GOT3 (cell line): Measurements from ENCODE around the gene ASB9.
"Not testable (repeated sequence)": the region's sequence is repeated elsewhere in the genome, so short reads cannot be mapped to it uniquely, and the experiment has no call there.

Experiments used
- DNase-seq: peaks from one replicate; lab custom pipeline; 2025; ENCODE audit warnings: mixed read lengths; lab: John Stamatoyannopoulos, UW

Gene ASB9

GRCh38 chrX:15269618-15270521 lies at the start of gene ASB9:
Gene ASB9, minus strand, starts transcription at chrX:15270083. Its CDS starts 209 bp downstream, at chrX:15269874.
- peak; percentile 73 for DNase-seq

GRCh38 chrX:15319075-15319474 lies 49.2 kb upstream of the ASB9 start:
- DNase-seq, result no peak

- no peak for DNase-seq
Measured at GRCh38 chrX:15315509-15315908, 45.6 kb upstream of the ASB9 start, which contains the start of gene ASB11. Gene ASB11, minus strand, starts transcription at chrX:15315640. Its CDS starts 35 bp downstream, at chrX:15315605.

- no peak for DNase-seq
Measured at GRCh38 chrX:15314472-15314871, 44.6 kb upstream of the ASB9 start.

- no peak for DNase-seq
Measured at GRCh38 chrX:15311119-15311518, 41.2 kb upstream of the ASB9 start.

GRCh38 chrX:15310117-15310516 lies 40.2 kb upstream of the ASB9 start:
- no peak for DNase-seq

GRCh38 chrX:15305899-15306298 lies 36.0 kb upstream of the ASB9 start:
- not testable (repeated sequence) for DNase-seq

GRCh38 chrX:15301924-15302323 lies 32.0 kb upstream of the ASB9 start:
- DNase-seq, result peak; percentile 23

GRCh38 chrX:15299941-15300851 lies 30.3 kb upstream of the ASB9 start:
- DNase-seq, result no peak

GRCh38 chrX:15298780-15299179 lies 28.9 kb upstream of the ASB9 start:
- no peak for DNase-seq

GRCh38 chrX:15298201-15298600 lies 28.3 kb upstream of the ASB9 start:
- no peak for DNase-seq

GRCh38 chrX:15293451-15293850 lies 23.6 kb upstream of the ASB9 start:
- DNase-seq, result no peak

- no peak for DNase-seq
Measured at GRCh38 chrX:15292861-15293260, 23.0 kb upstream of the ASB9 start.

GRCh38 chrX:15277604-15278003 lies 7.7 kb upstream of the ASB9 start:
- no peak for DNase-seq

GRCh38 chrX:15274946-15275345 lies 5.1 kb upstream of the ASB9 start:
- DNase-seq, result no peak

- DNase-seq, result not testable (repeated sequence)
Measured at GRCh38 chrX:15273275-15273674, 3.4 kb upstream of the ASB9 start.

GRCh38 chrX:15271757-15272156 lies 1.9 kb upstream of the ASB9 start:
- no peak for DNase-seq

- DNase-seq, result no peak
Measured at GRCh38 chrX:15269120-15269519, 763 bp downstream of the ASB9 start.

- DNase-seq, result no peak
Measured at GRCh38 chrX:15254852-15255251, 15.0 kb downstream of the ASB9 start.

GRCh38 chrX:15245896-15246295 lies 24.0 kb downstream of the ASB9 start:
- DNase-seq, result no peak

- DNase-seq, result no peak
Measured at GRCh38 chrX:15244421-15244820, 25.5 kb downstream of the ASB9 start.

- peak; percentile 10 for DNase-seq
Measured at GRCh38 chrX:15242899-15243555, 26.9 kb downstream of the ASB9 start.
